Type B pancreatic cell (in vitro differentiated cells): ENCODE data around the gene CD36. TPM values are rescaled to one million over a fixed set of nuclear protein-coding genes. Genes with fewer than 3 reads are reported as not detected.

Experiments
- DNase-seq: peaks from one replicate; pipeline ENCODE4 v3.0.0; 2021; ENCODE audit warnings: mixed read lengths; ENCODE audit not compliant: unreplicated experiment; ENCODE audit errors: extremely low spot score
- H3K27ac Mint-ChIP-seq: 2 replicates; pipeline ENCODE4 v1.8.0; 2021; ENCODE audit warnings: mild to moderate bottlenecking, mixed read lengths
- H3K27me3 Mint-ChIP-seq: 2 replicates; pipeline ENCODE4 v1.8.0; 2021; ENCODE audit warnings: mixed read lengths
- H3K36me3 Mint-ChIP-seq: 2 replicates; pipeline ENCODE4 v1.8.0; 2021; ENCODE audit warnings: mixed read lengths
- H3K4me1 Mint-ChIP-seq: one replicate; pipeline ENCODE4 v1.8.0; 2021; ENCODE audit warnings: mixed read lengths; ENCODE audit not compliant: unreplicated experiment
- H3K4me3 Mint-ChIP-seq: 2 replicates; pipeline ENCODE4 v1.8.0; 2021; ENCODE audit warnings: mild to moderate bottlenecking, mixed read lengths
- H3K9me3 Mint-ChIP-seq: 2 replicates; pipeline ENCODE4 v1.8.0; 2021; ENCODE audit warnings: mixed read lengths
- total RNA-seq: library from RNA; stranded (reverse); gene quantifications from 2 replicates; pipeline ENCODE4 v1.2.1, GENCODE V29; 2021; ENCODE audit warnings: low replicate concordance
- TF ChIP-seq, protein P1 (sequence below): fragments of 200-600 bp; sonication (generic); conservative IDR thresholded peaks from 2 replicates; pipeline ENCODE4 v1.5.0; 2021; ENCODE audit warnings: antibody characterized with exemption, mild to moderate bottlenecking

Gene CD36
- total RNA-seq, 1 donor from 2014 or later: 6.7 TPM

- Mint-ChIP-seq H3K4me1 (peaks cover 4% of the 10 kb centered on the region), H3K27me3 (no peaks in the 10 kb centered on the region), H3K4me3 (no peak overlapping the region), H3K9me3 (no peaks in the 10 kb centered on the region), H3K27ac (no peak overlapping the region), H3K36me3 (no peaks in the 10 kb centered on the region)
- TF ChIP-seq, protein P1, sequence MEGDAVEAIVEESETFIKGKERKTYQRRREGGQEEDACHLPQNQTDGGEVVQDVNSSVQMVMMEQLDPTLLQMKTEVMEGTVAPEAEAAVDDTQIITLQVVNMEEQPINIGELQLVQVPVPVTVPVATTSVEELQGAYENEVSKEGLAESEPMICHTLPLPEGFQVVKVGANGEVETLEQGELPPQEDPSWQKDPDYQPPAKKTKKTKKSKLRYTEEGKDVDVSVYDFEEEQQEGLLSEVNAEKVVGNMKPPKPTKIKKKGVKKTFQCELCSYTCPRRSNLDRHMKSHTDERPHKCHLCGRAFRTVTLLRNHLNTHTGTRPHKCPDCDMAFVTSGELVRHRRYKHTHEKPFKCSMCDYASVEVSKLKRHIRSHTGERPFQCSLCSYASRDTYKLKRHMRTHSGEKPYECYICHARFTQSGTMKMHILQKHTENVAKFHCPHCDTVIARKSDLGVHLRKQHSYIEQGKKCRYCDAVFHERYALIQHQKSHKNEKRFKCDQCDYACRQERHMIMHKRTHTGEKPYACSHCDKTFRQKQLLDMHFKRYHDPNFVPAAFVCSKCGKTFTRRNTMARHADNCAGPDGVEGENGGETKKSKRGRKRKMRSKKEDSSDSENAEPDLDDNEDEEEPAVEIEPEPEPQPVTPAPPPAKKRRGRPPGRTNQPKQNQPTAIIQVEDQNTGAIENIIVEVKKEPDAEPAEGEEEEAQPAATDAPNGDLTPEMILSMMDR: no peak
- DNase-seq: no peak
Observed at GRCh38 chr7:80608336-80608735, 30.1 kb upstream of the CD36 start.

- H3K36me3 Mint-ChIP-seq: no peaks in the 10 kb centered on the region
- H3K4me1 Mint-ChIP-seq: peaks cover 4% of the 10 kb centered on the region
- no peak overlapping the region for H3K4me3 Mint-ChIP-seq
- H3K27me3 Mint-ChIP-seq: no peaks in the 10 kb centered on the region
- TF ChIP-seq, protein P1: no peak
- no peaks in the 10 kb centered on the region for H3K9me3 Mint-ChIP-seq
- H3K27ac Mint-ChIP-seq: no peak overlapping the region
- DNase-seq: no peak
Observed at GRCh38 chr7:80609751-80610150, 28.7 kb upstream of the CD36 start.

GRCh38 chr7:80611353-80611752 lies 27.1 kb upstream of the CD36 start:
- Mint-ChIP-seq H3K4me1 (peaks cover 4% of the 10 kb centered on the region), H3K36me3 (no peaks in the 10 kb centered on the region), H3K27ac (peak overlapping the region; percentile 40), H3K27me3 (no peaks in the 10 kb centered on the region), H3K4me3 (no peak overlapping the region), H3K9me3 (no peaks in the 10 kb centered on the region)
- DNase-seq: no peak
- TF ChIP-seq, protein P1: no peak

DNA sequence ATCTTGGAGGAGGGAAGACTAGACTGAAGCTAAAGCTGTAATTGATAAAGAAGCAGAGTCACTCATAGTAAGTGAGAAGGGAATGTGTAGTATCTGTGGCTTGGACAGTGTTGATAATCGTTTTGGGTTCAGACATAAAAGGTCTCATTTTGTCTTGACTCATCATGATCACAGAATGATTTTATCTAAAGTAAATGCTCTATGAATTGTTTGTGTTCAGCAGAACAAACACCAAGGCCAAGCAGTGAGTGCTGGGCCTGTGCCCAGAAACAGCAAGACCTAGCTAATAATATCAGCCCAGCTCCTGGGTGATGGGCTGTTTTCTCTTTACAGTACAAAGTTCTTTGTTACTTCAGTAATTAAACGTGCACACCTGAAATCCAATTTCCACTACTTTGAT lies 26.7 kb upstream of the CD36 start:
- Mint-ChIP-seq H3K27ac (peak overlapping the region; percentile 40), H3K4me1 (peaks cover 4% of the 10 kb centered on the region), H3K27me3 (no peaks in the 10 kb centered on the region), H3K4me3 (no peak overlapping the region), H3K36me3 (no peaks in the 10 kb centered on the region), H3K9me3 (no peaks in the 10 kb centered on the region)
- no peak for DNase-seq
- TF ChIP-seq, protein P1: no peak

- Mint-ChIP-seq H3K4me3 (no peak overlapping the region), H3K27ac (no peak overlapping the region), H3K9me3 (no peaks in the 10 kb centered on the region), H3K4me1 (peaks cover 4% of the 10 kb centered on the region), H3K27me3 (no peaks in the 10 kb centered on the region), H3K36me3 (no peaks in the 10 kb centered on the region)
- TF ChIP-seq, protein P1: no peak
- no peak for DNase-seq
Observed at GRCh38 chr7:80612880-80613279, 25.6 kb upstream of the CD36 start.

- TF ChIP-seq, protein P1: no peak
Observed at GRCh38 chr7:80613519-80613918, 24.9 kb upstream of the CD36 start.

More at GRCh38 chr7:80613519-80613918, 24.9 kb upstream of the CD36 start:
- DNase-seq: no peak
- Mint-ChIP-seq H3K36me3 (no peaks in the 10 kb centered on the region), H3K4me3 (no peak overlapping the region), H3K4me1 (peaks cover 4% of the 10 kb centered on the region), H3K27me3 (no peaks in the 10 kb centered on the region), H3K9me3 (peaks cover 3% of the 10 kb centered on the region), H3K27ac (no peak overlapping the region)
